ENCODE measurements around the gene GRID1.

The GRID1 gene

DNA sequence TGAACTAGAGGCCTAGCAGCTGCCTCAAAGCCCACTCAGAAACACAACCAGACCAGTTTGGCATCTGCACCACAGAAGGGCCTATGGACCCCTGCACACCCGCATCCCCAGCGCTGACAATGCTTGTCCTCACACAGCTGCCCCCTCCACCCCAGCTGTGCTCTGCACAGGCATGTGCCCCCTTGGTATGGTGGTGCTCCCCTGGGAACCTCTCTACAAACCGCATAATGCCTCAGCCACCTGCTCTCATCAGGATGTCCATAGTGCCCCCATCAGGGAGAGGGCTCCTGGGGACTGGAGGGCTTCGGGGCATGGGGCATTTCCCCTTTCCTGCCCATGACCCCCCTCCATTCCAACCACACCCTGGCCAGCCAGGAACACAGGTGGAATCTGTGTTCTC lies 347.5 kb downstream of the GRID1 start:
- no peak for DNase-seq

DNA sequence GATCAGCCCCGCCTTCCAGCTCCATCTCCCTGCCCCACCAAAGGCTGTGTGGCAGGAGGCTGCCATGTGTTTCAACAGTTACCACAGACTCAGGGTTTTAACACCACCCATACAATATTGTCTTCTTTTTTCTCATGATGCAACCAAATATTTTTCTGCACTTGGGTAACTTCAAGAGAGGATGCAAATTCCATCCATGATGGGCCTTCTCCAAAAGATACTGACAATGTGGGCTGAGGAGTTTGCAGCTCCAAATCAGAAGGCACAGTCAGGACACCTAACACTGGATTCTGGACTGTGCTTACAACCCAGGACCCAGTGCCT lies 347.9 kb downstream of the GRID1 start:
- DNase-seq = no peak

DNA sequence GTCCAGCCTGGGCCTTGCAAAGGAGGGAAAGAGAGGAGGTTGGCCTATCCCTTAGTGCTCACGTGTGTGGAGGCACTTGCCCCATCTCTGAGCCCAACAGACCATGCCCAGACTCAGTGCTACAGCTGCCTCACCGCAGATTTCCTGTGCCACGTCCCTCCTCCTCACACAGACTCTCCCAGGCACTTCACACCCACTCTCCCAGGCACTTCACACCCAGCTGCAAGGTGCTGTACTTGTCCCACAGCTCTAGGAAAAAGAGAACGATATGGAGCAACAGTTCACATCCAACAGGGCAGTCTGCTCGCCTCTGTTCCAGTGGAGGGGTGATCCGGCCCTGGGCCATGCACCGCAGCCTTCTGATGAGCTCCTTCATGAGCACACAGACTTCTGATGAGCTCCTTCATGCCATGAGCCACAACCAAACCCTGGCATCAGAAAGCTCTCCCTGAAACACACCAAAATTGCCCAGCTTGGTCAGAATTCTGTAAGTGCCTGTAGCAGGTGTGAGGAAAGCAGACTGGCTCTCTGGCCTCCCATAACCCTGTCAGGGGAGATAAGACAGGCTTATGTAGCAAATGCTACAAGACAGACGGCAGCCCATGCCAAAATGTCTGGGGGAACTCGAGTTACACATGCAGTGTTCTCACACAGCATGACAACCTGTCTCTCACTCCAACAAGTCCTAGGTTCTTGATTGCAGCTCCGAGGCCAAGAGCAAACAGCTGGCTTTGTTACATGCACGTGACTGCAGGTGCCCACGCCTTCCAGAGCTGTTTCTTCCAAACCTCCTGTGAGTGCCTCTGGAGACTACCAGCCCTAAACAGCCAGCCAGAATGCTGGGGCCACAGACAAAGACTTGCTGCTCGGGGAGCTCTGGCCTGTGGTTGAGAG lies 348.5 kb downstream of the GRID1 start:
- DNase-seq = no peak

DNA sequence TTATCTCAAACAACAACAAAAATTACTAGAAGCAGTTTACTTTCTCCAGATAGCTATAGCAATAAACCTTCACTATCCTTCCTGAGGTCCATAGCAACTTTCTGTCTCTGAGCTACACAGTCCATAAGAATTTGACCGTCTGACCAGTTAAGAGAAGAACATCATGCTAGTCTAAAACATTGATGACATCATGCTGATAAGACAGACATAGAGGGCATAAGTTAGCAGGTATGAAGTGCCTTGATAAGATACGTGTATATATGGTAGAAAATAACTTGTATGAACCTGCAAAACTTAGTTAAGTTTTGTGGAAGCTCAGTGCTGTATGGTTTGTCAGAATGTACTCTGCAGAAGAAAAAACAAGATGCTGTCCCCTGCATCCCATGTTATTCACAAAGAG lies 353.0 kb downstream of the GRID1 start:
- no peak for DNase-seq

DNA sequence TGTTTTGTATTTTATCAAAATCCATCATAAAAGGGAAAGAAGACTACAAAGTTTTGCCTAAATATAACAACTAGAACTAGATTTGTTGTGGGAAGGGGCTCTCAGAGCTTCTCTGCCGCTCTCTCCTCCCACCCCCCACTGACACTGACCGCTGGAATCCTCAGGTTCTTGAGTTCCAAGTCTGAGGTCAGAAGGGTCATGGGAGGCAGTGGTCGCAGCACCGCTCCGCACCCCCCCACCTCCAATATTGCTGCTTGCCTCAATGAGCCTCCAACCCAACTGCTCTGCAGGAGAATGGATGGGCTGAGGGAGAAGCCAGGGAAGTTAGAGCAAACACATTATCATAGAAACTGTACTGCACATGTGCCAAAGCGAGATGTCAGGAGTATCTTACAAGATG lies 359.4 kb downstream of the GRID1 start:
- DNase-seq = no peak

DNA sequence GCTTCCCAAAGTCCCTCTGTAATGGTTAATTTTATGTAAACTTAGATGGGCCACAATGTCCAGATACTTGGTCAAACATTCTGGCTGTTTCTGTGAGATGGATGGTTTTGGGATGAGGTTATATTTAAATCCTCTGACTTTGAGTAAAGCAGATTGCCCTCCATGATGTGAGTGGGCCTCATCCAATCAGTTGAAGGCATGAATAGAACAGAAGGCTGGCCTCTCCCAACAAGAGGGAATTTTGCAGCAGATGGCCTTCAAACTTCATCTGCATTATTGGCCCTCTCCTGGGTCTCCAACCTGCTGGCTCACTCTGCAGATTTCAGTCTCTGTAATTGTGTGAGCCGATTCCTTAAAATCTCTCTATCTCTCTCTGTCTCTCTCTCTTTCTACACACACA lies 362.3 kb downstream of the GRID1 start:
- no peak for DNase-seq

DNA sequence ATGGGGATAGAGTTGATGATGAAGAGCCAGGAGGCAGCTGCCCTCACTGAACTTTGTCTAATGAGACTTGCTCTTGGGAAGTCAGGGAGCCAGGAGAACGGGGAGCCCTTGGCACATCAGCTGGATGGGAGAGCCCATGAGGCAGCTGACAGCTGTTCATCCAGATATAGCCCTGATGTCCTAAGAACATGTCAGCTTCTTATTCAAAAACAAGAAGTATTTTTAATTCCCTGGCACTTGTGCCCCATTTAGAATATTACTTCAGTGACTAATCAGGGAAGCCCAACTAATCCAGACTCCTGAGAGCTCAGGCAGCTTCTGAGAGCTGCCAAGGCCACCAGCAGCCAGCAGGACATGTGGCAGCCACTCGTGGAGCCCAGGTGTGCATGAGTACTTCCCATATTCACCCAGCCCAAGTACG lies 363.4 kb downstream of the GRID1 start:
- no peak for DNase-seq

DNA sequence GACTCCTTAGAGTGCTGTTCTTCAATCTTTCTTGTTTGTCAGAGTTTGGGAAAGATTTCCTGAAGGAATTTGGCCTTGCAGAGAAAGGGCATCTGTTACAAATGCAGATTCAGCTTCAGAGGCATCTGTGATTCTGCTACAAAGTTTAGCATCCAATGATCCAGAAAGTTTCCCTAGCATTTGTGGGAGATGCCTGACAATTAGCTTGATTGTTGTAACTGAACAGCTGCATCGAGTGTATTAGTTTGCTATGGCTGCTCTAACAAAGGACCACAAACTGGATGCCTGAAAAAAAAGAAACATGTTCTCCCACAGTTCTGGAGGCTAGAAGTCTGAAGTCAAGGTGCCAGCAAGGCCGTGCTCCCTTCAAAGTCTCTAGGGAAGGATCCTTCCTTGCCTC lies 365.1 kb downstream of the GRID1 start:
- DNase-seq = no peak

DNA sequence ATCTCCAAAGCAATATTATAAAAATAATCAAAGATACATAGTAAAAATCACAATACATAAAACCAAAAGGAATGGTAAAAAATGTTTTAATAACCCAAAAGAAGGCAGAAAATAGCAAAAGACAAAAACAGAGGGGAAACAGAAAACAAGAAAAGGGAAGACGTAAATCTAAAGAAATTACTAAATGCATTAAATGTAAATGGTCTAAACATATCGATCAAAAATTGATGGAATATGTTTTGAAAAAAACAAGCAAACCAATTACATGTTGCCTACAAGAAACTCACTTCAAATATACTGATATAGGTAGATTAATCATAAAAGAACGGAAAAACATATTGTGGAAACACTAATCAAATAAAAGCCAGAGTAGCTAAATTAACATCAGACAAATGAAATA lies 369.1 kb downstream of the GRID1 start:
- DNase-seq = no peak

DNA sequence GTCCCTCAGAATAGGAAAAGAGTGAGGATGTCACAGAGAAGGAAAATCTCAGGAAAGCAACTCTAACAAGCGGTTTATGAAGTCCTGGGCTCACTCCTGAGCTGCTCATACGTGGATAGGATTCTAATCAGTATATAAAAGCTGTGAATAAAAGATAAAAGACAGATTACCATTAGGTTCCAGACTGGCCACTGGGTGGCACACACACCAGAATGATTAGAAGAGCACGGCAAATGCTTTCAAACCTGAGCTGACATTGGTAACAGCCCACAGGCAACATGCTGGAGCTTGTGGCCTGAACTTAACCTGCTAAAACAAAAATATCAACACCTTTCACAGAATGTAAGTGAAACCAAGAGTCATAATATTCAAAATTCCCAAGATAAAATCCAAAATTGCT lies 370.8 kb downstream of the GRID1 start:
- peak; percentile 6 to 7 for DNase-seq

DNA sequence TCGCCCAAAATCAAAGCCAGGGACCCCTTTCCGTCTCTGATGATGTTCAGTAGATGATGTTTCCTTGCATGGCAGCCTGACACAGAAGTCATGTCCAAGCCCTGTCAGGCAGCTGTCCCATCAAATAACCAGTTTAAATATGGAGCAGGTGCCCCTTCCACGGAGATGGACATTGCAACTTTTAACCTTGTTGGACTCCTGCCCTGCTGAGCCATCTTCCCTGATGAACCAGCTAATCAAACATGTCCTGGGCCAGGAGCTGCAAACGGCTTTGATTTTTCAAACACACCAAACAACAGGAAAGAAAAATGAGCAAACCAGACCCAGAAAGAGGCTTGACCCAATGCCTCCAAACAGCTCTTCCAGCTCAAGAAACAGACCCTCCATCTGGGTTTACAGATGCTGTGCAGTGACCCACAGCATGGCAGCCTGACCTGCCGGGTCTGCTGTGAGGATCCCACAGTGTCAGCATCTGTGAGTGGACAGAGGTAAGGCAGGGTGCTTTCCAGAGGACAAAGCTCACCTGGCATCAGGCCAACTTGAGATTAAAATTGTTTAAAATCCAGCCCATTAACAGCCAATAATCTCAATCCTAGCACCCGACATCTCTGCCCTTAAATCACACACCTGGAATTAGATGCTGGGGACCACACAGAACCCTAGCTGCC lies 372.6 kb downstream of the GRID1 start:
- DNase-seq = no peak

DNA sequence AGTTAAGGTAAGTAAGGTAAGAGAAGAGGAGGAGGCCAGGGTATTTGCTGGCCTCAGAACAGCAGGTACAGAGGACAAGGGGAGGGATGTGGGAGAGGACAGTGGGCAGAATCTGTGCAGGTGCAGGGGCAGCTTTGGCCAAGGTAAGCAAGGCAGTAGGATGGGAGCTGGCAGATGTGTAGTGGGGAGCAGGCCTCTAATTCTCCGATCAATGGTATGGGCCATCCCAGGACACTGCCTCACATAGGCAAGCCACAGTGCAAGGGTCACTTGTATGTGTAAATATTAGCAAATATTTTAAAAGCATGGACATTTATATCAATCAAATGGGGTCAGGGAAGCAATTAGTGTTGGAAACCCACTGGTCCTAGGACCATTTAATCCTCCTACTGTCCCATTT lies 373.5 kb downstream of the GRID1 start:
- DNase-seq = no peak

DNA sequence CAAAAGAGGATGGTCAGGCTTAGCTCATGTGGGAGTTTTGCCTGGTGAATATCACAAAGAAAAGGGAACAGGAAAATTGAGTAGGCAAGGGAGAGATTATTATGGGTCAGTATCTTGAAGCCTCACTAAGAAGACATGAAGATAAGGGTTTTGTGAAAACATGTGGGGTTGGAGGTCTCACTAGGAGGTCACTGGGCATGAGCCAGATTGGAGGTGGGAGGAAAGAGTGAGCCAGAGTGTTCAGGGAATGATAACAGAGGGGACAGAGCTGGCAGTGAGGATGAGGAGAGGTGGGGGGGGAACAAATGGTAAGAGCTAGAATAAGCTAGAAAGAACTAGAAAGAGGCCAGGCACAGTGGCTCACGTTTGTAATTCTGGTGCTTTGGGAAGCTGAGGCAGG lies 374.3 kb downstream of the GRID1 start:
- DNase-seq = no peak

DNA sequence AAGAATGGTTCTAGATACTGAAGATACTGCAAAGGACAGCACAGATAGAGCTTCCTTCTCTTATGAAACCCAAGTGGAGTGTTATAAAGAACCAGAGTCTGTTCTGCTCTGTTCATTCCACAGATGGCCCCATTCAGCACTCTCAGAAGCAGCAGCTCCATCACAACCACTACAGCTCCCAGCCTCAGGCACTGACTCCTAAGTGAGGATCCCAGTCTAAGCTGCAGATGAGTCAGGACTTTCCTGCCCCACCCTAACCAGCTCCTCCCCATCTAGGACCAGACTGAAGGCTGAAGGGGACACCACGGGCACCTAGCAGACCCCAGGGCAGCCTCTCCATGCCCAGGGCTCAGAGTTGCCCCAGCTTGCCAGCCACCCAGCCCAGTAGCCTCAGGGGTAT lies 379.8 kb downstream of the GRID1 start:
- no peak for DNase-seq

DNA sequence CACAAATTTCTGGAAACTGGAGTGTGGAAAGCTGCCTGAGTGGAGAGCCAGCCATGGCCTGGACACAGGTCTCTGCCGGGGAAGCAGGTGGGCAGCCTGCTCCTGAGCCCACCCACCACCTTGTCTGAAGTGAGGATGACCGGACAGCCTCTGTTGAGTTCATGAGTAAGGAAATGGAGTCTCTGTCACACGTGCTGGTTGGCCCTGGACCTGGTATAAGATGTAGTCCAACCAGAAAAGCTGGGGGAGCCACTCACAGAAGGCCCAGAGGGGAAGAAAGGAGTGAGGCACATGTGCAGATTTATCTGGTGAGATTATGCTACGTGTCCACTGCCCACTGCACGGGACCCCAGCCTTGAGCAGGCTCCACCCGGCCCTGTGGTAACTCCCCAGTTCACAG lies 383.5 kb downstream of the GRID1 start:
- no peak for DNase-seq

DNA sequence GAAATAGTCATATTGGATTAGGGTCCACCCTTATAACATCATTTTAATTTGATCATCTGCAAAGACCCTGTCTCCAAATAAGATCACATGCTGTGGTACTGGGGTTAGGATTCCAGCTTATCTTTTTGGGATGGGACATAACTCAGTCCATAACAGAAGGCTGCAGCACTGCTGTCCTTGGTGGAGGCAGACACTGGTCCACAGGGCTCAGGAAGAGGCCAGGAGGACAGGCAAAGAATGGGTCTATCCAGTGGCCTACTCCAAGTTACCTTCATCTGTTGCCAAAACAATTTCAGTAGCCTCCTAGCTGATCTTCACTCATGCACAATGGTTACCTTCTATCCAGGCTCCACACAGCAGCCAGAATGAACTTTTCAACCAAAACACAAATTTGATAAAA lies 387.0 kb downstream of the GRID1 start:
- no peak for DNase-seq

DNA sequence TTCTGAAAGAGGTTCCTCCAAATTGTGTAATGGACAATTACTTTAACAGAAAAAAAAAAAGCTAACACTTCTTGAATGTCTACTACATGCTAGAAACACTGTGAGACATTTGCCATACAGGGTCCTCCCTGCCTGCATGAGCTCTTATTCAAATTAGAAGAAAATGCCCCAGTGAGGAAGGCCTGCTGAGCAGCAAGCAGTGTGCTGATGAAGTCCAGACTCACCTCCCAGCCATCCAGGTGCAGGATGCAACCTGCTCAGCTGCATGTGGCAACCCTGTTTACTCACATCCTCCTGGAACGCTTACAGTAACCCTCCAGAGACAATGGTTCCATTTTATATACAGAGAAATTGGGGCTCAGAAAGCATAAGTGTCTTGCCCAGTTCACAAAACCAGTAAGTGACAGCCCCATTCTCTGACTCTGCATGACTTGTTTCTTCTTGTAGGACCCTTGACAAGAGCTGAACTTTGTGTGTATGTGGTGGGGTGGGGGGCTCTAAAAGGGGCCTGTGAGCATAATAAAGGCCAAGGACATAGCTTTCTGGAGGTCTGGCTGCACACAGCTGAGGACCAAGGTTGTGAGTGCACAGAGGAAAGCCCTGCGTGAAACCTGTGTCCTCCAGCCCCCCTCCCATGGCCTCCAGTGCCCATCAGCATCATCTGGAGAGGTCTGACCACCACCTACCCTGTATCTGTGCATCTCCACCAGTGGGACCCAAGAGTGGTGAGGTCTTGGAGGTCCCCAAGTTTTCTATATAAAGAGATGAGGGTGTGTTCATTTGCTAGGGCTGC lies 387.8 kb downstream of the GRID1 start:
- DNase-seq = no peak

DNA sequence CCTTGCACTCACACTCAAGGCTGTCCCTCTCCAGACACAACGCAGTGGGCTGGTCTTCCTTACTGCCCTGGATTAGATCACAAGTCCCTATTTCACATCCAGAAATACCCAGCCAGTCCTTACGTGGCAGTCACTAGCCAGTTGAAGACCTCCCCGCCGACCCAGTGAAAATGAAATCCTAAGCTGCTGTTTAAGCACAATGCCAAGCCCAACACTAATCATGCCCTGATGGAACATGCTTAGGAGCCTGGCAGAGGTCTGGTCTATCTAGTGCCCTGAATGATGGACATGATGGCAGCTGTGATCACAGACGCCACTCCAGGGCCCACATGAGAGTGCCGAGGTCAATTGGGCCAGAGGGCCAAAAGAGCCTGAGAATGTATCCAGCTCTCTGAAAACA lies 389.0 kb downstream of the GRID1 start:
- DNase-seq = no peak

DNA sequence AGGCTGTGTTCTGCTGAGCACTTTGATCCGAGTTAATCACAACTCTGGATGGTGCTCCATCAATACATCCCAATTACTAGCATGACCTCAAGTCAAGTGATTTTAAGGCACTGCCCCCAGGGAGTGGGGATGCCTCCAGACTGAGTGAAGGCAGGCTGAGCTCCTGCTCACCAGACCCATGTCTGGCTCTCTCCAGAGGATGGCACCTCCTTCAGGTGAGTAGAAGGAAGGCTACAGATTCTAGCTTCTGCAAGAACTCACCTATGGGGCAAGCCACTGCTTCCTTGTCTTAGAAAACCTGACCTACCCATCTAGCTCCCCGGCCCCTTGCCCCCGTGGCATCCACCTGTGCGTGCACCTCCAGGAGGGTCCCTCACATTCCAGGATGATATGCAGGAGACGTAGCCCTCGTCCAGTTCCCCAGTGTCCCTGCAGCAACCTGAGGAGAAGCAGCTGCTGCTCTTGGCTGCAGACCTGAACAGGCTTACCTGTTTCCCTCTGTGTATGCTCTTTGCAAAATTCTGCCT lies 390.3 kb downstream of the GRID1 start:
- DNase-seq = no peak

DNA sequence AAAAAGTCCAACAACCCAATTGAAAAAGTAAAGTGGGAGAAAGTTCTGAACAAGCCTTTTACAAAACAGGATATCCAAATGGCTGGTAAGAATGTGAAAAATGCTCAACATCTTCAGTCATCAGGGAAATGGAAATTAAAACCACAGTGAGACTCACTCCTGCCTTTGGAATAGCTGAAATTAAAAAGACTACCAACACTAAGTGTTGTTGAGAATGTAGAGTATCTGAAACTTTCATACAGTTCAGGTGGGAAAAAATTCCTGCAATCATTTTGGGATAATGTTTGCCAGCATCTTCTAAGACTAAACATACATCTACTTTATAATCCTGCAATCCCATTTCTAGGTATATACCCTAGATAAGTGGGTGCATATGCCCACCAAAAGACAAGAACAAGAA lies 395.1 kb downstream of the GRID1 start:
- DNase-seq = no peak

DNA sequence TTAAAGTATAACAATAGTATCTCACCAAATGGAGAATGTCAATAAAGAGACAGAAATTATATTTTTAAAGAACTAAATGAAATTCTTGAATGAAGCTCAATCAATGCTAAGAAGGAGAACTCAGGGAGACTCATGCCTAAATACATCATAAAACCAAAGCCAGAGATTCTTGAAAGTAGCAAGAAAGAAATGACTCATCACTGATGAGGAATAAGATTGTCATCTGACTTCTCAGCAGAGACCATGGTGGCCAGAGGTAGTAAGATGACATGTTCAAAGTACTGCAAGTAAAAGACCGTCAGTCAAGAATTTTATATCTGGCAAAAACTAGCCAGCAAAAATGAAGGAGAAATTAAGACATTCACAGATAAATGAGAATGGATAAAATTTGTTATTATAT lies 399.0 kb downstream of the GRID1 start:
- no peak for DNase-seq

DNA sequence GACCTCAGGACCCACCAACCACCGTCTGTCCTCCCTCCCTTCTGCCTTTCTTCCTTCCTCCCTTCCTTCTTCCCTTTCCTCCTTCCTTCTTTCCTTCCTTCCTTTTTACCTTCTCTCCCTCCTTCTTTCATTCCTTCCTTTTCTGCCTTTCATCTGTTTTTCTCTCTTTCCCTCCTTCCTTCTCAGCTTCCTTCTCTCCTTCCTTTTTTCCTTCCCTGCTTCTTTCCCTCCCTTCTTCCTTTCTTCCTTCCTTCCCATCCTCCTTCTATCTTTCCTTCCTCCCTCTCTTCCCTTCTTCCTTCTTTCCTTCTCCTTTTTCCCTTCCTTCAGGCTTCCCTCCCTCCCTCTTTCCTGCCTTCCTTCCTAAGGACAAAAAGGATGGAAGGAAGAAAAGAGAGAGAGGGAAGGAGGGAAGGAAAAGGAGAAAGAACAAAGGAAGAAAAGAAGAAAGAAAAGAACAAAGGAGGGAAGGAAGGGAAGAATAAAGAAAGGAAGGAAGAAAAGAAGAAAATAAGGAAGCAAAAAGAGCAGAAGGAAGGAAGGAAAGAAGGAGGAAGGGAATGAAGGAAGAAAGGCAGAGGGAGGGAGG lies 405.0 kb downstream of the GRID1 start:
- no peak for DNase-seq

DNA sequence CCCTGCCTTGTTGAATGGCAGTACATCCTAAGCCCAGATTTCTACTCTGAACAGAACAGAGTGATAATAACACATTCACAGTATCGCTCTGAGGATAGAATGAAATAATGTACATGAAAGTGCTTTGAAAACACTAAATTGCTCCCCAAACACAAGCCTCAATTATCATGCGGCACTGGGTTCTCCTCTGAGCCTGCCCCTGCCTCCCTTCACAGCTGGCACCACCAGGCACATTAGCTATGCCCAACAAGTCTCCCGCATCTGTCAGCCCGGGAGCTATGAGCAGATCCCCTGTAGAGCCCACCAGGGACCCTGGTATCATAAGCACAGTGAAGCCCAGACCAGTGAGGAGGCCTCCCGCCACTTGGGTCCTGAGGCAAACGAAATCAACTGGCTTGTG lies 405.5 kb downstream of the GRID1 start:
- no peak for DNase-seq
